ENCODE measurements around the gene RPL10.

RPL10 gene

GRCh38 chrX:154449618-154450017, 51.4 kb downstream of the RPL10 start:
- DNase-seq (ENCODE audit: low read depth), result no peak

- DNase-seq (ENCODE audit: low read depth), result no peak
These were observed 52.1 kb downstream of the RPL10 start for GRCh38 chrX:154450312-154450711.

Measured in T follicular helper cell (primary cell).